LHCN-M2 (cell line): ENCODE measurements around the gene CDCA7. TPM values are rescaled to one million over a fixed set of nuclear protein-coding genes. Genes with fewer than 3 reads are reported as not detected.
"Not testable (repeated sequence)": the region's sequence is repeated elsewhere in the genome, so short reads cannot be mapped to it uniquely, and the experiment has no call there.

Experiments
- DNase-seq: peaks from one replicate; pipeline ENCODE4 v3.0.0-alpha.2; 2012; ENCODE audit warnings: low read depth
- total RNA-seq: library from RNA; depleted of rRNA; stranded (reverse); fragments of >200 nt; gene quantifications from 2 replicates; pipeline ENCODE4 v1.2.3, GENCODE V29; 2014

CDCA7 gene
- total RNA-seq, 1 experiment from 2014 or later = 16.3 TPM

GRCh38 chr2:173402405-173402974 is 47.8 kb downstream of the CDCA7 start:
- DNase-seq = peak; percentile 71

- DNase-seq = no peak
Observed at GRCh38 chr2:173404841-173405750, 50.4 kb downstream of the CDCA7 start.

- no peak for DNase-seq
Observed at GRCh38 chr2:173407176-173407575, 52.5 kb downstream of the CDCA7 start.

GRCh38 chr2:173407646-173408045 is 53.0 kb downstream of the CDCA7 start:
- DNase-seq = no peak

GRCh38 chr2:173410579-173410978 is 55.9 kb downstream of the CDCA7 start:
- DNase-seq = no peak

- DNase-seq = no peak
Observed at GRCh38 chr2:173412628-173413027, 58.0 kb downstream of the CDCA7 start.

GRCh38 chr2:173414823-173415322 is 60.2 kb downstream of the CDCA7 start:
- peak; percentile 67 for DNase-seq

GRCh38 chr2:173415431-173416381 is 61.0 kb downstream of the CDCA7 start:
- DNase-seq = no peak

- not testable (repeated sequence) for DNase-seq
Observed at GRCh38 chr2:173416415-173417152, 61.9 kb downstream of the CDCA7 start.

GRCh38 chr2:173417341-173417740 is 62.7 kb downstream of the CDCA7 start:
- no peak for DNase-seq

- DNase-seq = no peak
Observed at GRCh38 chr2:173417802-173418201, 63.1 kb downstream of the CDCA7 start.
